Loucy (cell line): ENCODE measurements around the gene BTG4.

Source experiments
- EZH2phosphoT487 ChIP-seq: fragments of 200-600 bp; IDR thresholded peaks from 2 replicates; pipeline ENCODE4 v1.6.1; 2018; ENCODE audit warnings: antibody characterized with exemption, mild to moderate bottlenecking, moderate library complexity, borderline replicate concordance
- TF ChIP-seq, protein P1 (sequence below): fragments of 200-600 bp; sonication (generic); conservative IDR thresholded peaks from 2 replicates; pipeline ENCODE4 v1.5.1; 2014; ENCODE audit warnings: mild to moderate bottlenecking, antibody characterized with exemption, low read length

GRCh38 chr11:111472228-111472627 lies 40.0 kb downstream of the BTG4 start:
- TF ChIP-seq, protein P1, sequence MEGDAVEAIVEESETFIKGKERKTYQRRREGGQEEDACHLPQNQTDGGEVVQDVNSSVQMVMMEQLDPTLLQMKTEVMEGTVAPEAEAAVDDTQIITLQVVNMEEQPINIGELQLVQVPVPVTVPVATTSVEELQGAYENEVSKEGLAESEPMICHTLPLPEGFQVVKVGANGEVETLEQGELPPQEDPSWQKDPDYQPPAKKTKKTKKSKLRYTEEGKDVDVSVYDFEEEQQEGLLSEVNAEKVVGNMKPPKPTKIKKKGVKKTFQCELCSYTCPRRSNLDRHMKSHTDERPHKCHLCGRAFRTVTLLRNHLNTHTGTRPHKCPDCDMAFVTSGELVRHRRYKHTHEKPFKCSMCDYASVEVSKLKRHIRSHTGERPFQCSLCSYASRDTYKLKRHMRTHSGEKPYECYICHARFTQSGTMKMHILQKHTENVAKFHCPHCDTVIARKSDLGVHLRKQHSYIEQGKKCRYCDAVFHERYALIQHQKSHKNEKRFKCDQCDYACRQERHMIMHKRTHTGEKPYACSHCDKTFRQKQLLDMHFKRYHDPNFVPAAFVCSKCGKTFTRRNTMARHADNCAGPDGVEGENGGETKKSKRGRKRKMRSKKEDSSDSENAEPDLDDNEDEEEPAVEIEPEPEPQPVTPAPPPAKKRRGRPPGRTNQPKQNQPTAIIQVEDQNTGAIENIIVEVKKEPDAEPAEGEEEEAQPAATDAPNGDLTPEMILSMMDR = no peak
- no peak for TF ChIP-seq EZH2phosphoT487
